K562 (cell line): ENCODE measurements around the gene EDDM3A. TPM values are rescaled to one million over a fixed set of nuclear protein-coding genes. Genes with fewer than 3 reads are reported as not detected.

ENCODE experiments used
- ATAC-seq: fragments of 200-7000 bp; cut with Tn5 transposase; 3 replicates; pipeline ENCODE4 v1.9.1; 2020; ENCODE audit warnings: moderate library complexity
- Bru-seq: library from RNA; stranded (reverse); fragments of 400-500 nt; gene quantifications from one replicate; lab custom pipeline; 2021; lab: Mats Ljungman, UMichigan
- BruChase-seq, 2 experiments: library from RNA; stranded (reverse); fragments of 400-500 nt; gene quantifications; one replicate each; lab custom pipeline; 2021; lab: Mats Ljungman, UMichigan
- BruUV-seq: library from RNA; stranded (reverse); fragments of 400-500 nt; replicated peaks from 2 replicates; lab custom pipeline; 2021; lab: Mats Ljungman, UMichigan
- CTCF ChIA-PET: fragments of 300-600 bp; formaldehyde crosslinking; extraction: SDS; loops from one replicate; lab custom pipeline; 2021; ENCODE audit warnings: low intra/inter-chr PET ratio; lab: Yijun Ruan, JAX
- POLR2A ChIA-PET: fragments of 300-600, 350-650 bp; sonication (Branson Sonifier 250); formaldehyde crosslinking; extraction: SDS; loops from one replicate; lab custom pipeline; 2021; ENCODE audit warnings: antibody characterized with exemption, inconsistent platforms; lab: Yijun Ruan, JAX
- DNase-seq, 4 experiments: peaks; one replicate each; pipeline versions ENCODE4 v3.0.0 to v3.0.0-alpha.2; 2011 to 2018; ENCODE audit warnings: low spot score in 3 of 4, mixed read lengths in 3 of 4; ENCODE audit errors: extremely low read depth in 1 of 4
- FAIRE-seq: peaks from 2 replicates; lab custom pipeline; 2011; peaks lifted over from hg19 to GRCh38; lab: Jason Lieb, UNC
- H2AFZ ChIP-seq: 2 replicates; pipeline ENCODE4 v1.6.0; 2011; ENCODE audit warnings: low read depth, low read length, control low read depth, inconsistent platforms
- H3K27ac ChIP-seq: fragments of 200-600 bp; 3 replicates; pipeline ENCODE4 v1.8.0; 2011; ENCODE audit warnings: low read depth, mild to moderate bottlenecking, control low read depth, inconsistent platforms, low read length, moderate library complexity, mixed read lengths; ENCODE audit errors: extremely low read depth
- H3K27me3 ChIP-seq, 2 experiments: fragments of 300-600 bp in 1 of 2; 2 replicates in 1 of 2; 3 replicates in 1 of 2; pipeline versions ENCODE4 v1.6.0 to v1.8.0; 2011; ENCODE audit warnings: inconsistent platforms in 2 of 2, low read length in 2 of 2, mild to moderate bottlenecking in 1 of 2, mixed read lengths in 1 of 2, moderate library complexity in 1 of 2; ENCODE audit not compliant: control insufficient read depth in 2 of 2, insufficient read depth in 2 of 2
- H3K36me3 ChIP-seq: fragments of 300-600 bp; 3 replicates; pipeline ENCODE4 v1.8.0; 2011; ENCODE audit warnings: mild to moderate bottlenecking, low read length, inconsistent platforms; ENCODE audit not compliant: control insufficient read depth, insufficient read depth
- H3K4me1 ChIP-seq, 2 experiments: fragments of 200-600 bp in 1 of 2; replicated peaks in 1 of 2; 2 replicates in 1 of 2; 3 replicates in 1 of 2; pipeline versions ENCODE4 v1.5.1 to v1.8.0; 2011; ENCODE audit warnings: inconsistent platforms in 2 of 2, low read length in 2 of 2, mild to moderate bottlenecking in 1 of 2, mixed read lengths in 1 of 2, moderate library complexity in 1 of 2; ENCODE audit not compliant: control insufficient read depth in 2 of 2, insufficient read depth in 2 of 2
- H3K4me2 ChIP-seq: 2 replicates; pipeline ENCODE4 v1.6.1; 2011; ENCODE audit warnings: low read length, control low read depth, inconsistent platforms, mixed read lengths; ENCODE audit not compliant: insufficient read depth
- H3K4me3 ChIP-seq: fragments of 200-600 bp; sonication (generic), shearing (Covaris generic); 2 replicates; pipeline ENCODE4 v1.5.1; 2016; ENCODE audit warnings: control low read depth, inconsistent platforms
- H3K79me2 ChIP-seq: fragments of 200-600 bp; 3 replicates; pipeline ENCODE4 v1.8.0; 2011; ENCODE audit warnings: low read length, inconsistent platforms; ENCODE audit not compliant: control insufficient read depth, insufficient read depth
- H3K9ac ChIP-seq, 2 experiments: 2 replicates each; pipeline versions ENCODE4 v1.6.0 to v1.6.1; 2011; ENCODE audit warnings: low read depth in 2 of 2, low read length in 2 of 2, control low read depth in 1 of 2, inconsistent platforms in 1 of 2, mild to moderate bottlenecking in 1 of 2, mixed read lengths in 1 of 2; ENCODE audit not compliant: insufficient read depth in 1 of 2
- H3K9me1 ChIP-seq: one replicate; pipeline ENCODE4 v1.6.0; 2011; ENCODE audit warnings: inconsistent platforms, mild to moderate bottlenecking, low read length, moderate library complexity; ENCODE audit not compliant: control insufficient read depth, insufficient read depth
- H3K9me3 ChIP-seq: replicated peaks from 2 replicates; pipeline ENCODE4 v1.5.1; 2011; ENCODE audit warnings: low read depth, low read length, inconsistent platforms; ENCODE audit not compliant: control insufficient read depth, insufficient read depth
- H4K20me1 ChIP-seq: replicated peaks from 2 replicates; pipeline ENCODE4 v1.6.1; 2011; ENCODE audit warnings: low read length, inconsistent platforms, mixed read lengths; ENCODE audit not compliant: control insufficient read depth, insufficient read depth
- CBFA2T2 ChIP-seq: fragments of 450-650 bp; conservative IDR thresholded peaks from 2 replicates; pipeline ENCODE4 v1.6.1; 2017; ENCODE audit warnings: mild to moderate bottlenecking
- CBX3 ChIP-seq, 2 experiments: IDR thresholded peaks; 1 replicate in 1 of 2; 2 replicates in 1 of 2; pipeline ENCODE4 v1.6.1; 2012; ENCODE audit warnings: inconsistent platforms in 2 of 2, low read length in 2 of 2, borderline replicate concordance in 1 of 2, control low read depth in 1 of 2
- CCNT2 ChIP-seq: IDR thresholded peaks from 2 replicates; pipeline ENCODE4 v1.6.1; 2011; ENCODE audit warnings: borderline replicate concordance, low read depth, mild to moderate bottlenecking, moderate library complexity, mixed read lengths, low read length; ENCODE audit not compliant: insufficient read length; ENCODE audit errors: extremely low read depth
- COPS2 ChIP-seq: fragments of 450-650 bp; conservative IDR thresholded peaks from 2 replicates; pipeline ENCODE4 v1.6.1; 2016; ENCODE audit warnings: mild to moderate bottlenecking, moderate library complexity
- DIDO1 ChIP-seq: fragments of 450-650 bp; IDR thresholded peaks from 2 replicates; pipeline ENCODE4 v1.6.1; 2016; ENCODE audit warnings: low read depth, missing biosample characterization, missing genetic modification characterization
- GABPB1 ChIP-seq: sonication (generic); formaldehyde crosslinking; IDR thresholded peaks from 2 replicates; pipeline ENCODE4 v1.8.0; 2022; ENCODE audit warnings: mild to moderate bottlenecking, missing genetic modification reagents
- RBM39 ChIP-seq: fragments of 200-400 bp; formaldehyde crosslinking; optimal IDR thresholded peaks from 2 replicates; pipeline ENCODE3; 2018; ENCODE audit warnings: low read depth, low read length
- TAF15 ChIP-seq: fragments of 200-400 bp; formaldehyde crosslinking; IDR thresholded peaks from 2 replicates; pipeline ENCODE4 v1.6.1; 2017; ENCODE audit warnings: mild to moderate bottlenecking, low read depth, low read length, moderate library complexity
- TCF3 ChIP-seq: sonication (generic); formaldehyde crosslinking; IDR thresholded peaks from 2 replicates; pipeline ENCODE4 v1.4.0; 2020; ENCODE audit warnings: mild to moderate bottlenecking, missing genetic modification reagents
- TSHZ1 ChIP-seq: fragments of 250-450 bp; sonication (Bioruptor Pico); IDR thresholded peaks from 2 replicates; pipeline ENCODE4 v1.4.0; 2020; ENCODE audit warnings: mild to moderate bottlenecking, moderate library complexity
- ZNF239 ChIP-seq: fragments of 250-450 bp; sonication (Bioruptor Pico); IDR thresholded peaks from 2 replicates; pipeline ENCODE4 v1.4.0; 2020; ENCODE audit warnings: mild to moderate bottlenecking
- ZNF311 ChIP-seq: fragments of 250-450 bp; sonication (Bioruptor Pico); IDR thresholded peaks from 2 replicates; pipeline ENCODE4 v1.4.0; 2020; ENCODE audit warnings: mild to moderate bottlenecking, moderate library complexity
- ZNF584 ChIP-seq: fragments of 200-800 bp; sonication (Bioruptor generic); IDR thresholded peaks from 2 replicates; pipeline ENCODE4 v1.6.1; 2016; ENCODE audit warnings: low read depth, mild to moderate bottlenecking, missing genetic modification characterization, missing compliant biosample characterization
- WGBS: fragments of 100-300 bp; shearing (Covaris generic); methylation state at CpG from one replicate; pipeline ENCODE4 v1.1.6; 2016; ENCODE audit warnings: low coverage, mixed read lengths; ENCODE audit not compliant: insufficient coverage; ENCODE audit errors: missing lambda C conversion rate; 5-methylcytosine and 5-hydroxymethylcytosine counted together
- in situ Hi-C: fragments of 300-500 bp; cut with MboI; formaldehyde crosslinking; loops from 4 replicates; pipeline ENCODE4 v1.15.0; 2018; ENCODE audit warnings: inconsistent platforms, mixed read lengths
- intact Hi-C: fragments of 100-400 bp; cut with micrococcal nuclease; formaldehyde crosslinking; loops from 2 replicates; pipeline ENCODE4 v1.14.2; 2022
- long read RNA-seq, 3 experiments: library from polyadenylated mRNA in 2 of 3; library from RNA in 1 of 3; unstranded in 2 of 3; stranded (forward) in 1 of 3; transcript quantifications; one replicate each; pipeline ENCODE4 v2.0.0, GENCODE V29; 2019 to 2022
- polyA minus RNA-seq, 3 experiments: library from RNA; depleted of rRNA, polyadenylated mRNA; stranded (reverse); fragments of >200 nt; gene quantifications; 2 replicates each; pipeline ENCODE4 v1.2.3, GENCODE V29; 2011
- polyA plus RNA-seq, 8 experiments: library from polyadenylated mRNA; depleted of rRNA in 4 of 8; stranded (reverse) in 5 of 8; unstranded in 3 of 8; fragments of >200 nt; fragmentation: Nextera tagmentation in 2 of 8; fragmentation: Illumina TruSeq in 1 of 8; extraction: Ambion mirVana in 2 of 8; extraction: Trizol in 1 of 8; gene quantifications; 2 replicates each; pipeline versions ENCODE4 v1.2.1 to v1.2.3, GENCODE V29; 2011 to 2014; ENCODE audit warnings: inconsistent platforms in 1 of 8, missing spikeins in 1 of 8
- total RNA-seq, 7 experiments: library from RNA; depleted of rRNA in 6 of 7; stranded (reverse); fragments of >200 nt in 6 of 7; fragmentation: Illumina TruSeq in 2 of 7; extraction: Trizol in 2 of 7; gene quantifications; 2 replicates each; pipeline versions ENCODE4 v1.2.1 to v1.2.3, GENCODE V29; 2011 to 2021; ENCODE audit warnings: low replicate concordance in 1 of 7
- TF ChIP-seq, protein P1 (sequence below): fragments of 250-450 bp; sonication (Bioruptor Pico); IDR thresholded peaks from 2 replicates; pipeline ENCODE4 v1.8.0; 2021; ENCODE audit warnings: borderline replicate concordance, mild to moderate bottlenecking, moderate library complexity; ENCODE audit not compliant: poor library complexity, severe bottlenecking

Gene EDDM3A
- not detected in 2 replicates for total RNA-seq (2011; cell fraction: chromatin; rRNA removed; ENCODE audit: low replicate concordance)
- total RNA-seq (2011; cell fraction: nucleolus; rRNA removed) = not detected in 2 replicates
- not detected in 2 replicates for total RNA-seq (2011; cell fraction: nucleoplasm; rRNA removed)
- total RNA-seq (2014; rRNA removed) (not detected in 2 replicates), total RNA-seq (2014; rRNA removed; fragmentation: Illumina TruSeq; extraction: Trizol) (not detected in 2 replicates), total RNA-seq (2015; rRNA removed; fragmentation: Illumina TruSeq; extraction: Trizol) (not detected in 2 replicates), total RNA-seq (2021) (not detected in 2 replicates), polyA plus RNA-seq (2011; rRNA removed) (not detected in 2 replicates), polyA plus RNA-seq (2014; fragmentation: Illumina TruSeq; extraction: Trizol) (not detected in 2 replicates), polyA plus RNA-seq (2014; fragmentation: Nextera tagmentation; extraction: Ambion mirVana) (not detected), polyA plus RNA-seq (2014; rRNA removed) (not detected in 2 replicates), polyA minus RNA-seq (2011; rRNA and poly(A)+ RNA removed) (not detected in 2 replicates), Bru-seq, nascent RNA (not detected), BruChase-seq, experiment 1, labeled RNA remaining after a 2-hour chase (not detected), BruChase-seq, experiment 2, labeled RNA remaining after a 6-hour chase (not detected)
- not detected in 2 replicates for polyA plus RNA-seq (2011; cell fraction: cytosol; rRNA removed)
- not detected in 2 replicates for polyA plus RNA-seq (2011; cell fraction: nucleus; rRNA removed)
- polyA plus RNA-seq (2012) = not detected in 2 replicates
- polyA minus RNA-seq (2011; cell fraction: cytosol; rRNA and poly(A)+ RNA removed) = not detected in 2 replicates
- polyA minus RNA-seq (2011; cell fraction: nucleus; rRNA and poly(A)+ RNA removed) = not detected in 2 replicates
- long read RNA-seq, experiment 1 = 0 reads
- long read RNA-seq, experiment 2 = 0 reads
- long read RNA-seq, experiment 3 = 0 reads

DNA sequence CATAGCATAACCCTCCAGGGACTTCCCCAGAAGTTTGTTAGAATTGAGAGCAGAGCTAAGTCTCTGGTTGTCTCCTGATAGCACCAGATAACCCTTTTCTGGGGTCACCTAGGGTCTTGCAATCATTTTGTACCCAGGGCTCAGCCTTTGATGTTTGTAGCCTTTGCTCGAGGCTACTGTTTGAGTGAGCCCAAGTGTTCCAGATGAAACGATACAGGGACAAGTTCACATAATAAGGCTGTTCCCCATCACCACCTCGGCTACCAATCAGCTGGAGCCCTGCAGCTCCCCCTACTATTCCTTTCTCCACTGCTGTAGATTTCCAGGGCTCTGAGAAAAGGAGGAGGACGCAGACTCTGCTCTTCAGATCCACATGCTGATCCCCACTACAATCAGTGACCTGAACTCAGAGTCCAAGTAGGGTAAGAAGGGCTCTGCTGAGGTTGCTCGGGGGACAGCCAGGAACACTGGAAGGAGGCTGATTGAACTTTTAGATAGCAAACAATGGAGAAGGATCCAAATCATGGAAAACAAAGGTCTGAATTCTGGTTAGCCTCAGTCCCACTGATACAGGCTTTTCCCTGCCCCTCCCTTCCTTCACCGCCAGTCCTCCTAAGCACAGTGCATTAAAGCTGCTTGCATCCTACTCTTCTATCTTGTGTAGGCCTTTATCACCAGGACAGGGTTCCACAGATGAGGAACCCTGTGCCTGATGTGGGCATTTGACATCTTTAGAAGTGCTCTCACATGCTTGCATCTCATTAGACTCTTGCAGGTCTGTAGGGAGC lies at the start of gene EDDM3A:
EDDM3A (plus strand) TSS at position 317 of the 788 bp plus-strand sequence. CDS start 1,694 bp downstream, outside the sequence.
- Histone ChIP-seq H3K27ac (no peak within 1 kb of the TSS), H3K9ac (no peak within 1 kb of the TSS), H3K9me1 (no peaks in the 10 kb centered on the region), H3K27me3 (peaks cover 0 to 6% of the 10 kb centered on the region in 2 experiments; a peak in 1 of 5 replicates), H3K4me2 (no peak within 1 kb of the TSS), H3K9me3 (no peaks in the 10 kb centered on the region), H3K79me2 (no peaks in the 10 kb centered on the region), H3K36me3 (no peaks in the 10 kb centered on the region), H3K4me1 (no peaks in the 10 kb centered on the region), H2AFZ (no peak within 1 kb of the TSS), H4K20me1 (no peaks in the 10 kb centered on the region), H3K4me3 (no peak within 1 kb of the TSS)
- TF ChIP-seq ZNF239 (CRISPR knock-in tag) = no peak
- no peak for TF ChIP-seq ZNF311 (CRISPR knock-in tag)
- TF ChIP-seq DIDO1 = no peak
- no peak for TF ChIP-seq CCNT2
- no peak for TF ChIP-seq GABPB1 (CRISPR knock-in tag)
- no peak for TF ChIP-seq TSHZ1 (CRISPR knock-in tag)
- no peak for TF ChIP-seq COPS2
- TF ChIP-seq RBM39 = no peak
- TF ChIP-seq CBX3 (IDR thresholded peaks at IDR 0.05; ENCODE audit: borderline replicate concordance in 1 of 2, low read length in 2 of 2) = no peak
- no peak for TF ChIP-seq CBFA2T2
- TF ChIP-seq, protein P1, sequence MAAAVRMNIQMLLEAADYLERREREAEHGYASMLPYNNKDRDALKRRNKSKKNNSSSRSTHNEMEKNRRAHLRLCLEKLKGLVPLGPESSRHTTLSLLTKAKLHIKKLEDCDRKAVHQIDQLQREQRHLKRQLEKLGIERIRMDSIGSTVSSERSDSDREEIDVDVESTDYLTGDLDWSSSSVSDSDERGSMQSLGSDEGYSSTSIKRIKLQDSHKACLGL (CRISPR knock-in tag) = no peak
- no peak for TF ChIP-seq TAF15
- no peak for TF ChIP-seq ZNF584 (CRISPR knock-in tag)
- TF ChIP-seq TCF3 (CRISPR knock-in tag) = no peak
- FAIRE-seq (no peak), DNase-seq (no peak), ATAC-seq (no peak)
- in situ Hi-C loops (no loop called here), intact Hi-C loops (no loop called here)
- no TSS peak for BruUV-seq
- CTCF ChIA-PET = no interaction called here
- POLR2A ChIA-PET = interaction anchor here (0.6 kb wide), 1 partner anchor 34 kb away, joined by 3 read pairs; no protein-coding TSS in a partner anchor
- WGBS = 10% methylated on average over 6 of the region's 6 CpGs
